HG02798 (cell line): ENCODE measurements around the gene BLOC1S3.
"Not testable (repeated sequence)": the region's sequence is repeated elsewhere in the genome, so short reads cannot be mapped to it uniquely, and the experiment has no call there.

Experiments
- ATAC-seq: cut with Tn5 transposase; IDR thresholded peaks from one replicate; pipeline ENCODE4 v1.9.1; 2021; ENCODE audit warnings: mild to moderate bottlenecking; ENCODE audit not compliant: unreplicated experiment, poor library complexity

Gene BLOC1S3

GRCh38 chr19:45217957-45218334 is 39.4 kb downstream of the BLOC1S3 start:
- ATAC-seq, result no peak

DNA sequence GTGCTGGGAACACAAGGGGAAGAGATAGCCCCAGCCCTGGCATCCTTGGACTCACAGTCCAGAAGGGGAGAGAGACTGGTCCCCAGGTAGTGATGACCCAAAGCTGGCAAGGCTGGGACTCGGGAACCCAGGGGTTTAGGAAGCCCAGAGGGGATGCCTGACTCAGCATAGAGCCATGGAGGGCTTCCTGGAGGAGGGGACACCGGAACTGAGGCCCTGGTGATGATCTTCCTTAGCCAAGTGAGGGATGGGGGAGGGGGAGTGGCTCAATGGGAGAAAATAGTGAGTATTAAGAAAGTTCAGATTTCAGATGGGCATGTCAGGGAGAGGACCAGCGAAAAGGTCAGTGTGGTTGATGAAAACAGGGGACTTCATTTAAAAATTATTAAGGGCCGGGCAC is 39.8 kb downstream of the BLOC1S3 start:
- ATAC-seq, result no peak

DNA sequence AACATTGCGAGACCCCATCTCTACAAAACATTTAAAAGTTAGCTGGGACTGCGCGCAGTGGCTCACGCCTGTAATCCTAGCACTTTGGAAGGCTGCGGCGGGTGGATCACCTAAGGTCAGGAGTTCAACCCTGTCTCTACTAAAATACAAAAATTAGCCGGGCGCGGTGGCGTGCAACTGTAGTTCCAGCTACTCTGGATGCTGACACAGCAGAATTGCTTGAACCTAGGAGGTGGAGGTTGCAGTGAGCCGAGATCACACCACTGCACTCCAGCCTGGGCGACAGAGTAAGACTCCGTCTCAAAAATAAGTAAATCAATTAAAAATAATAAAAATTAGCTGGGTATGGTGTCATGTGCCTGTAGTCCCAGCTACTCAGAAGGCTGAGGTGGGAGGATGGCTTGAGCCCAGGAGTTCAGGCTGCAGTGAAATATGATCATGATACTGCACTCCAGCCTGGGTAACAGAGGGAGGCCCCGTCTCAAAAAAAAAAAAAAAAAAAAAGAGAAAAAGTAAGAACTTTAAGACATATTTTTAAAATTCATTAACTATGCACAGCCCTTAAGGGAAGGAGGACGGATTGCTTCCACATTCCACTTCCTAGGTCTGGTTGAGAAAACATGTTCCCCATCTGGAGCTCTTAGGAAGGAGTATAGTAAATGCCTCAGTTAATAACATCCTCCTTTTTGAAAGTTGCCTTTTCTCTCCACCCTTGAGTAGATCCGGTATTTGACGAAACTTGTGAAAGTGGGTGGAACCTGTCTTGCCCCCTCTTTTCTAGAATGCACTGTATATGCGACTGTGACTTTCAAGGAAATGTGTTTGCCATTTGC is 40.5 kb downstream of the BLOC1S3 start:
- no peak for ATAC-seq

GRCh38 chr19:45222724-45223123 is 44.1 kb downstream of the BLOC1S3 start:
- no peak for ATAC-seq

- no peak for ATAC-seq
Measured at GRCh38 chr19:45223879-45224278, 45.3 kb downstream of the BLOC1S3 start.

- no peak for ATAC-seq
Measured at GRCh38 chr19:45224645-45225044, 46.1 kb downstream of the BLOC1S3 start.

DNA sequence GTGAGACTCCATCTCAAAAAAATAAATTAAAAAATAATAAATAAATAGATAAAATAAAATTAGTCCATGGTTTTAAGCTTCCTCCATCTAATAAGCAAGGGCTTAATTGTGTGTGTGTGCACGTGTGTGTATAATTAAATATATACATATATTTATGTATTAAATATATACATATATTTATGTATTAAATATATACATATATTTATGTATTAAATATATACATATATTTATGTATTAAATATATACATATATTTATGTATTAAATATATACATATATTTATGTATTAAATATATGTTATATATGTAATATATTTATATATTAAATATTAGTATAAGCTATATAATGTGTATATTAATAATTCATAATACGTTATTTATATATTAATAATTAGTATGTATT is 50.5 kb downstream of the BLOC1S3 start:
- not testable (repeated sequence) for ATAC-seq
